WTC11 (cell line): Measurements from ENCODE around the gene TRIML2. TPM values are rescaled to one million over a fixed set of nuclear protein-coding genes. Genes with fewer than 3 reads are reported as not detected.

ENCODE experiments used
- ATAC-seq: fragments of 200-7000 bp; cut with Tn5 transposase; 2 replicates; pipeline ENCODE4 v1.10.0; 2021; ENCODE audit warnings: mild to moderate bottlenecking, moderate library complexity
- CTCF ChIA-PET: fragments of 300-600 bp; sonication (Branson Sonifier 250); formaldehyde crosslinking; loops from one replicate; lab custom pipeline; 2021; ENCODE audit warnings: antibody characterized with exemption; lab: Charles Lee
- POLR2A ChIA-PET: fragments of 350-600 bp; sonication (Branson Sonifier 250); formaldehyde crosslinking; loops from one replicate; lab custom pipeline; 2021; ENCODE audit warnings: antibody characterized with exemption; lab: Charles Lee
- DNase-seq: peaks from one replicate; pipeline ENCODE4 v3.0.0; 2021; ENCODE audit warnings: low spot score
- H3K27ac Mint-ChIP-seq: 2 replicates; pipeline ENCODE4 v1.8.0; 2021; ENCODE audit warnings: mixed read lengths
- H3K27me3 Mint-ChIP-seq: 2 replicates; pipeline ENCODE4 v1.8.0; 2021; ENCODE audit warnings: low read depth, mild to moderate bottlenecking, moderate library complexity, mixed read lengths
- H3K36me3 Mint-ChIP-seq: 2 replicates; pipeline ENCODE4 v1.8.0; 2021; ENCODE audit warnings: mixed read lengths
- H3K4me1 Mint-ChIP-seq: 2 replicates; pipeline ENCODE4 v1.8.0; 2022; ENCODE audit warnings: mixed read lengths
- H3K4me3 Mint-ChIP-seq: 2 replicates; pipeline ENCODE4 v1.8.0; 2021; ENCODE audit warnings: mild to moderate bottlenecking, moderate library complexity, mixed read lengths
- H3K9me3 Mint-ChIP-seq: 2 replicates; pipeline ENCODE4 v1.8.0; 2021; ENCODE audit warnings: mixed read lengths
- CREB1 ChIP-seq: sonication (generic); formaldehyde crosslinking; IDR thresholded peaks from 2 replicates; pipeline ENCODE4 v1.8.0; 2023; ENCODE audit warnings: mild to moderate bottlenecking, missing genetic modification reagents
- CTCF ChIP-seq: fragments of 200-600 bp; IDR thresholded peaks from 2 replicates; pipeline ENCODE4 v1.8.0; 2022; ENCODE audit warnings: antibody characterized with exemption
- EMX1 ChIP-seq: fragments of 250-450 bp; sonication (Bioruptor Pico); IDR thresholded peaks from 2 replicates; pipeline ENCODE4 v1.8.0; 2021; ENCODE audit warnings: mild to moderate bottlenecking
- GRHL2 ChIP-seq: fragments of 250-450 bp; sonication (Bioruptor Pico); IDR thresholded peaks from 2 replicates; pipeline ENCODE4 v1.8.0; 2022; ENCODE audit warnings: mild to moderate bottlenecking, moderate library complexity; ENCODE audit not compliant: insufficient replicate concordance, severe bottlenecking
- GTF2I ChIP-seq: fragments of 250-450 bp; sonication (Bioruptor Pico); conservative IDR thresholded peaks from 2 replicates; pipeline ENCODE4 v1.4.0; 2021; ENCODE audit warnings: mild to moderate bottlenecking
- HMGXB4 ChIP-seq: sonication (generic); formaldehyde crosslinking; IDR thresholded peaks from 2 replicates; pipeline ENCODE4 v1.8.1; 2023; ENCODE audit warnings: mild to moderate bottlenecking, moderate library complexity, missing genetic modification reagents
- MAX ChIP-seq: sonication (generic); formaldehyde crosslinking; IDR thresholded peaks from 2 replicates; pipeline ENCODE4 v1.8.0; 2022; ENCODE audit warnings: mild to moderate bottlenecking, missing genetic modification reagents
- MLX ChIP-seq: sonication (generic); formaldehyde crosslinking; IDR thresholded peaks from 2 replicates; pipeline ENCODE4 v1.8.1; 2023; ENCODE audit warnings: mild to moderate bottlenecking, missing genetic modification reagents, moderate library complexity
- RORB ChIP-seq: fragments of 250-450 bp; sonication (Bioruptor Pico); IDR thresholded peaks from 2 replicates; pipeline ENCODE4 v1.9.0; 2021; ENCODE audit warnings: mild to moderate bottlenecking
- SMAD3 ChIP-seq: sonication (generic); formaldehyde crosslinking; IDR thresholded peaks from 2 replicates; pipeline ENCODE4 v1.8.0; 2022; ENCODE audit warnings: missing genetic modification reagents, mild to moderate bottlenecking, borderline replicate concordance
- SOX15 ChIP-seq: fragments of 250-450 bp; sonication (Bioruptor Pico); IDR thresholded peaks from 2 replicates; pipeline ENCODE4 v1.9.0; 2021; ENCODE audit warnings: mild to moderate bottlenecking
- TEAD4 ChIP-seq: sonication (generic); formaldehyde crosslinking; IDR thresholded peaks from 2 replicates; pipeline ENCODE4 v1.8.0; 2022; ENCODE audit warnings: mild to moderate bottlenecking, missing genetic modification reagents
- USF1 ChIP-seq: sonication (generic); formaldehyde crosslinking; IDR thresholded peaks from 2 replicates; pipeline ENCODE4 v1.8.0; 2022; ENCODE audit warnings: mild to moderate bottlenecking, missing genetic modification reagents
- ZBTB43 ChIP-seq: sonication (generic); formaldehyde crosslinking; IDR thresholded peaks from 2 replicates; pipeline ENCODE4 v1.8.1; 2023; ENCODE audit warnings: mild to moderate bottlenecking, missing genetic modification reagents
- ZNF138 ChIP-seq: sonication (generic); formaldehyde crosslinking; conservative IDR thresholded peaks from 2 replicates; pipeline ENCODE4 v1.8.1; 2022; ENCODE audit warnings: mild to moderate bottlenecking, moderate library complexity, missing genetic modification reagents
- ZNF317 ChIP-seq: sonication (generic); formaldehyde crosslinking; IDR thresholded peaks from 2 replicates; pipeline ENCODE4 v1.8.1; 2023; ENCODE audit warnings: low read depth, mild to moderate bottlenecking, moderate library complexity, missing genetic modification reagents, borderline replicate concordance
- ZNF512 ChIP-seq: sonication (generic); formaldehyde crosslinking; IDR thresholded peaks from 2 replicates; pipeline ENCODE4 v1.8.1; 2022; ENCODE audit warnings: missing genetic modification reagents, borderline replicate concordance
- ZSCAN18 ChIP-seq: fragments of 250-450 bp; sonication (Bioruptor Pico); IDR thresholded peaks from 2 replicates; pipeline ENCODE4 v2.1.2; 2022; ENCODE audit warnings: mild to moderate bottlenecking, moderate library complexity
- total RNA-seq: library from RNA; stranded (reverse); gene quantifications from 3 replicates; pipeline ENCODE4 v1.2.3, GENCODE V29; 2021

TRIML2 gene
- total RNA-seq, 1 experiment from 2014 or later: 115 TPM

- TF ChIP-seq ZNF512 (CRISPR knock-in tag) (no peak), SMAD3 (CRISPR knock-in tag) (no peak), MAX (CRISPR knock-in tag) (no peak)
Observed at GRCh38 chr4:188147176-188147575, 37.8 kb upstream of the TRIML2 start (continued).

- Mint-ChIP-seq H3K36me3 (peaks cover 5% of the 10 kb centered on the region), H3K4me3 (no peak overlapping the region), H3K9me3 (peaks cover 5% of the 10 kb centered on the region; the same call in 1 of the 2 replicates), H3K27me3 (no peaks in the 10 kb centered on the region), H3K4me1 (peaks cover 6% of the 10 kb centered on the region), H3K27ac (no peak overlapping the region)
- TF ChIP-seq EMX1 (CRISPR knock-in tag) (no peak), MLX (no peak), GTF2I (no peak), ZNF317 (CRISPR knock-in tag) (no peak), CTCF (no peak), ZNF138 (no peak), RORB (CRISPR knock-in tag) (no peak), ZBTB43 (no peak), CREB1 (CRISPR knock-in tag) (no peak), ZSCAN18 (CRISPR knock-in tag) (no peak), GRHL2 (CRISPR knock-in tag) (no peak), HMGXB4 (CRISPR knock-in tag) (no peak), USF1 (CRISPR knock-in tag) (no peak), SOX15 (no peak), TEAD4 (CRISPR knock-in tag) (no peak)
- ChIA-PET POLR2A (no interaction called here), CTCF (no interaction called here)
- ATAC-seq: no peak
- DNase-seq: no peak
Observed at GRCh38 chr4:188146618-188147017, 37.2 kb upstream of the TRIML2 start.
